ENCODE results near the gene GABBR2.
A peak's percentile ranks its signal among the peaks of the same experiment; 100 is the strongest.

GABBR2 gene

GRCh38 chr9:98310752-98311392, 397.9 kb downstream of the GABBR2 start:
- TF ChIP-seq GATA3 (IDR thresholded peaks at IDR 0.05; ENCODE audit: low read depth, low read length) (no peak), GATA2 (IDR thresholded peaks at IDR 0.05; ENCODE audit: low read depth, low read length) (no peak)

GRCh38 chr9:98306384-98307145, 402.2 kb downstream of the GABBR2 start:
- TF ChIP-seq GATA3 (IDR thresholded peaks at IDR 0.05; ENCODE audit: low read depth, low read length), result peak; percentile 57; the same call in 1 of the 2 replicates
- TF ChIP-seq GATA2 (IDR thresholded peaks at IDR 0.05; ENCODE audit: low read depth, low read length), result peak; percentile 72

- TF ChIP-seq GATA2 (IDR thresholded peaks at IDR 0.05; ENCODE audit: low read depth, low read length) (no peak), GATA3 (IDR thresholded peaks at IDR 0.05; ENCODE audit: low read depth, low read length) (no peak)
Measured at GRCh38 chr9:98304381-98304780, 404.4 kb downstream of the GABBR2 start.

DNA sequence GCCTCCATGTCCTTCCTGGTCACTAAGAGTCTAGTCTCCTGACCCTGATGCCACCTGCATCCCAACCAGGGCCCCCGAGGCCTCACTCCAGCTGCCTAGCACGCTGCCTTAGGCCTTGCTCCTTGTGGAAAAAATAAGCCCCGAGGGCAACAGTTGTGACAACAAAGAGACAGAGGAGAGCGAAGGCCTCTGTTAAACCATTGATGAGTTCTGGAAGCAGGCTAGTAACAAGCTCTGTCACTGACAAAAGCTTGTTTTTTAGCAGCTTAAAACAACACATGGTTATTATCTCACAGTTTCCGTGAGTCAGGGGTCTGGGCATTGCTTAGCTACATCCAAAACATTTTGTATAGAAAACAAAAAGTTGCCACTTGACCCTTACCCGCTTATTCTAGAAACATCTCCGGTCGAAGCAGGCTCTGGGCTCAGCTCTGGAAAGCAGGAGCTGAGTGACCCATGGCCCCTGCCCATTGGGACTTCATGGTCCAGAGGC, 405.1 kb downstream of the GABBR2 start:
- no peak for TF ChIP-seq GATA2 (IDR thresholded peaks at IDR 0.05; ENCODE audit: low read depth, low read length)
- TF ChIP-seq GATA3 (IDR thresholded peaks at IDR 0.05; ENCODE audit: low read depth, low read length), result no peak

DNA sequence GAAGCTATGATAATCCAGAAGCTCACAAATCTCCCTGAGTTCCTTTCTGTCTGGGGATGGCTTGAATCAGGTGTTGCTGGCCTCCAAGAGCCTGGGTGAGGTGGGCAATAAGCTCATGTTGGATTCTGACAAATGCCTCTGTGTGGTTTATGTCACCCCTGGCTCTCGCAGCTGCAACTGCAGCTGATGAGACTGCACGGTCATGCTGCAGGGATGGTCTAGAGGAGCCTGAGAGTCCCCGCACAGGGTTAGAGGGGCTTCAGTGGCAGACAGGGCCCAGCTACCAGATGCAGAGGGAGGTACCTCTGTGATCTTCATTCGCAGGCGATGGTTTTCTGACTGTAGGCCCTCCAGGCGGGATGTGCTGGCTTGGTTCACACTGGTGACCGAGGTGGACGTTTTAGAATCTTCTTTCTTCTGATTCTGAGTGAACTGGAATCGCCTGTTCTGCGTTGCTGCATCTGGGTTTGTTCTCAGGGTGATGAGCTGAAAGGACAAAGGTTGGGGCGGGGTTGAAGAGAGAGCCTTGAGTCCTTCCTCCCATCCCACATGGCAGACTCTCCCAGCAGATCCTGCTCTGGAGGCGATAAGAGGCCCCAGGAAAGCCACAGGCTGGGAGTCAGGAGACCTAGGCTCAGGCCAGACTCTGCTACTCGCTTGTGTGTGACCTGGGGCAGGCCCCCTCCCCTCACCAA, 405.6 kb downstream of the GABBR2 start:
- no peak for TF ChIP-seq GATA3 (IDR thresholded peaks at IDR 0.05; ENCODE audit: low read depth, low read length)
- no peak for TF ChIP-seq GATA2 (IDR thresholded peaks at IDR 0.05; ENCODE audit: low read depth, low read length)

DNA sequence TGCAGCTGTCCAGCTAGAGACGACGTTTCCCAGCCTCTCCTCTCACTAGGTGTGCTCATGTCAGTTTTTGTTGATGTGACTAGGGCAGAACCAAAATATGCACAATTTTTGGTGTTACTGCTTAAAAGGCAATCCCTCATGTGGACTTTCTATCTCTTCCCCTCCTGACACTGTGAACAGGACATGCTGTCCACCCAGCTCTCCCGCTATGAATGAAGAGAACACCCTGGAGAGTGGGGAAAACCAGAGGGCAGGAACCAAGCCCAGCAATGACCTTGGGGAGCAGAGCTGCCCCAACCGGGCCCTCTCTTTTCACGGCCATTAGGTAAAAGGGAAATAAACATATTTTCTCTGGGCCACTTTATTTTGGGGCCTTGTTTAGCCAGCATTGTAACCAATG, 406.6 kb downstream of the GABBR2 start:
- no peak for TF ChIP-seq GATA2 (IDR thresholded peaks at IDR 0.05; ENCODE audit: low read depth, low read length)
- TF ChIP-seq GATA3 (IDR thresholded peaks at IDR 0.05; ENCODE audit: low read depth, low read length), result no peak

DNA sequence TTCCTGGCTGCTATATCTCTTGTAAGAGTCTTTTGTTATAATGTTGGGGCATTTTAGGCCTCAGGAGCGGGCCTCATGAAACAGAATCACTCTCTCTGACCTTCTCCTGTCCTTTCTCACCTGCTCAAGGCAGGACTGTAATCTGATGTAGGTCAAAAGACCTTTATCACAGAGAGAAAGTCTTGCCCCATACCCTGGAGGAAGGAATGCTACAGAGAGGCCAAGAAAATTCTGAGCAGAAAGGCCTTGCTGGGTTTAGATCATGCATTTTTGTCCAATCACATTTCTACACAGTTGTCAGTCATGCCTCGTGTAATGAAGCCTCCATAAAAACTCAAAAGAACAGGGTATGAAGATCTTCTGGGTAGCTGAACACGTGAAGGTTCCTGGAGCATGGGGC, 408.1 kb downstream of the GABBR2 start:
- TF ChIP-seq GATA2 (IDR thresholded peaks at IDR 0.05; ENCODE audit: low read depth, low read length) (no peak), GATA3 (IDR thresholded peaks at IDR 0.05; ENCODE audit: low read depth, low read length) (no peak)

GRCh38 chr9:98298476-98298875, 410.3 kb downstream of the GABBR2 start:
- TF ChIP-seq GATA2 (IDR thresholded peaks at IDR 0.05; ENCODE audit: low read depth, low read length) (no peak), GATA3 (IDR thresholded peaks at IDR 0.05; ENCODE audit: low read depth, low read length) (no peak)

DNA sequence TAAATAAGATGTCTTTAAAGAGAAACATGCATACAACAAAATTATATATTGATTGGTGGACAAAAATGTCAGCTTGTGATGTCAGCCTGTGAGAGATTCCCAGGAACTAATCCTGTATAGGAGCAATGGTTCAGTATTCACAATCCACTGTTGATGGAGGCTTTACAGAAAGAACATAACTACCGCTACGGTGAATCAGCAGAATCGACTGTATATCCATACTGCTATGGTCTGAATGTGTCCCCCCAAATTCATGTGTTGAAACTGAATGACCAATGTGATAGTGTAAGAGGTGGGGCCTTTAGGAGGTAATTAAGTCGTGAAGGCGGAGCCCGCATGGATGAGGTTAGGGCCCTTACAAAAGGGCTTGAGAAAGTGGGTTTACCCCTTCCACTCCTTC, 412.9 kb downstream of the GABBR2 start:
- TF ChIP-seq GATA3 (IDR thresholded peaks at IDR 0.05; ENCODE audit: low read depth, low read length) (no peak), GATA2 (IDR thresholded peaks at IDR 0.05; ENCODE audit: low read depth, low read length) (no peak)

- TF ChIP-seq GATA2 (IDR thresholded peaks at IDR 0.05; ENCODE audit: low read depth, low read length) (no peak), GATA3 (IDR thresholded peaks at IDR 0.05; ENCODE audit: low read depth, low read length) (no peak)
Measured at GRCh38 chr9:98291820-98292219, 416.9 kb downstream of the GABBR2 start.

GRCh38 chr9:98290411-98290810, 418.3 kb downstream of the GABBR2 start:
- TF ChIP-seq GATA3 (IDR thresholded peaks at IDR 0.05; ENCODE audit: low read depth, low read length) (no peak), GATA2 (IDR thresholded peaks at IDR 0.05; ENCODE audit: low read depth, low read length) (no peak)

- TF ChIP-seq GATA2 (IDR thresholded peaks at IDR 0.05; ENCODE audit: low read depth, low read length), result no peak
- TF ChIP-seq GATA3 (IDR thresholded peaks at IDR 0.05; ENCODE audit: low read depth, low read length), result no peak
Measured at GRCh38 chr9:98289614-98290201, 419.0 kb downstream of the GABBR2 start.

- TF ChIP-seq GATA3 (IDR thresholded peaks at IDR 0.05; ENCODE audit: low read depth, low read length) (no peak), GATA2 (IDR thresholded peaks at IDR 0.05; ENCODE audit: low read depth, low read length) (no peak)
Measured at GRCh38 chr9:98288881-98289280, 419.9 kb downstream of the GABBR2 start.

DNA sequence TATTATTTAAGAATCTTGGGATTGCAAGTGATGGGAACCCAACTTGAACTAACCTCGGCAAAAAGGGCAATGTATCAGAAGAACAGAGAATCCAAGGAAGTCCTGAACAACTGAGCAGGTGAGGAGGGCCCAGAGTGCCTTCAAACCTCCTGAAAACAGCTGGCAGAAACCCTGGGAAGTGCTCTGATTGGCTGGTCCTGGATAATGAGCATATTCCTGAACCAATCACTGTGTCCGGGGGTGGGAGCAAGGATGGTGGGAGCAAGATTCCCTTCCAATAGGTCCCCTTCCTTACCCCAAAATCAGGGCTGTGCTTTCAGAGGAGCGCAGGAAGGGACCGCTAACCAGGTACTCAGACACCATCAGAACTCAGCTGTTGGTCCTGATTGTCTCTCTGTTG, 421.4 kb downstream of the GABBR2 start:
- TF ChIP-seq GATA2 (IDR thresholded peaks at IDR 0.05; ENCODE audit: low read depth, low read length) (no peak), GATA3 (IDR thresholded peaks at IDR 0.05; ENCODE audit: low read depth, low read length) (no peak)
